ENCODE results near the gene NPFFR1.
"Not testable (repeated sequence)": the region's sequence is repeated elsewhere in the genome, so short reads cannot be mapped to it uniquely, and the experiment has no call there.

The NPFFR1 gene

DNA sequence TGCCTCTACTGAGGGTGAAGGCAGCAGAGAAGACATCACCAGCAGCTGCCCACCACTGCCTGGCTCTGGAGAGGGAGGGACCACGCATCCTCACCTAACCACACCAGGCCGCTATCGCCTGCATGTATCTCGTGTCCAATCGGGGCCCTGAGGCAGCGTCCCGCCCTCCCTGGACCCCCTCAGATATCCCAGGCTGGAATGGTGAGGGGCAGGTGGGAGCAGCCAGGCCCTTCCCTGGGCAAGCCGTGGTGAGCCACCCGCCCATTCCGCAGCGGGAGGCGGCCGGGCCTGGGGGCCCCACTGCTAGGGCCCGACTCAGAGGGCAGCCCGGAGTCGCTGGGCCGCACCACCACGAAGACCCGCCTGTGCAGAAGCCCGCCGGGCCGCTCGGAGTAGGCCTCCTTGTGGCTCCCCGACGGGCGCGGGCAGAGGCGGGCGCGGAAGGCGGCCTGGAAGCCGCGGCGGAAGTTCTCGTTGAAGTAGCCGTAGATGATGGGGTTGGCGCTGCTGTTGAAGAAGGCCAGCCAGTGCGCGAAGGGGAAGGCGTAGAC lies 29.0 kb downstream of the NPFFR1 start:
- no peak for DNase-seq

DNA sequence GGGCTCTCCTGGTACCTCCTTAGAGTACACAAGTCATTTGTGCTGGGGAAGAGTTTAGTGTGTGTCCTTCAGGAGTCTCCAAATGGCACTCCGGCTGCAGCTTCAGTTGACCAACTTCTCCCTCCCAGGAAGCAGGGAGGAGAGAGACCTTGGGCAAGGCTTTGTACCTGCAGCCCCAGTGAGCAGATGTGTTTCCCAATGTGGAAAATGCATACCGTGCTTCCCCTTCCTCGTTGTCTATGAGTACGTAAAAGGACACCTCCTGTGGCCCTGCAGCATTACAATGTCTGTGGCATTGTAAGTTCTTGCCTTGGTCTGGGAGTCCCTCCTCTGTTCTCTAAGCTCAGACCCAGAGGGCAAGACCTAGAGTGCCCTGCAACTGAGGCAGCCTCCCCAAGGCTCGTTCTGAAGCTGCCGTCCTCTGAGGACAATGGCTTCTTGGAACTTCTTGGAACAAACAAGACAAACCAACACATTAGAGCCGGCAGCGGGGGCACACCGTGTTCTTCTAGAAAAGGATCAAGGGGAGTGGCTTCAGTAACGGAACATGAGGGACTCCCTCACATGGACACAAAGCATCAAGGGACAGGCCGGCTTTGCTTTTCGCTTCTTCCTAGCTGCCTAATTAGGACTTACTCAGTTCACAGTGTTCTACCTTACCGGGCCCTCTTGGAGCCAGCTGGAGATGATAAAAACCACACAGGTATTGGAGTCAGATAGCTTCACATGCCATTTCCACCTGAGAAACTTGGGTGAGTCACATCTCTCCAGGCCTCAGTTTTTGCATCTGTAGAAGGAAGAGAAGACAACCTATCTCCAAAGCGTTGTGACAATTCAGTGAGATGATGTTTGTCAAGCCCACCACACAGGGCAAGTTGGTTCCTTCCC lies 29.7 kb downstream of the NPFFR1 start:
- no peak for DNase-seq

DNA sequence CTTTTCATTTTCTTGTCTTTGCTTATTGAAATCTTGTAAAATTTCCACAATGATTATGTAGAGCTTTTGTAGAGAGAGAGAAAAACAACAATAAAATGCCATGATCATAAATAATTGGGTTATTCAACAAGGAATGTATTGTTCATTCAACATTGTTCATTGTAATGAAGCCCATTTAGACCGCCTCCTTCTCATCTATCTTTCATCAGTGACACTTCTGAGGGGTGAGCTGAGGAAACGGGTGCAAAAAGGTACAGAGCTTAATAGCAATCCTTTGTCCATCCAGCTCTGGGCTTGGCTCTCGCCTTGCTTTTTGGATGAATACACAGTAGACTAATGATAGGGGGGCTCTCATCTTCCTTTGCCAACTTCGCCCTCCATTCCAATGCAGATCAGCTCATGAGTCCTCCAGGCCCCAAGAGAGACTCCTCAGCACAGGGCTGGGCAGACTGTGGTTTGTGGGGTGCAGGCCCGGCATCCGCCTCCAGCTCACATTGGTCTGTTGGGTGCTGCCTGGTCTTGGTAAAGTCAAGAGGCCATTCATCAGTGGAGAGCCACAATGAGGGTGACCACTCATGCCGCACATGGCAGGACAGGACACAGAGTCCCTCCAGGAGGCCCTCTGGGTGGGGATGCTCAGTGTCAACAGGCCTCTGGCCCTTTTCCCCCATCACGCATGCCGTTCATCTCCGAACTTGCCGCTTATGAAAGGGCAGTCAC lies 32.7 kb downstream of the NPFFR1 start:
- no peak for DNase-seq

DNA sequence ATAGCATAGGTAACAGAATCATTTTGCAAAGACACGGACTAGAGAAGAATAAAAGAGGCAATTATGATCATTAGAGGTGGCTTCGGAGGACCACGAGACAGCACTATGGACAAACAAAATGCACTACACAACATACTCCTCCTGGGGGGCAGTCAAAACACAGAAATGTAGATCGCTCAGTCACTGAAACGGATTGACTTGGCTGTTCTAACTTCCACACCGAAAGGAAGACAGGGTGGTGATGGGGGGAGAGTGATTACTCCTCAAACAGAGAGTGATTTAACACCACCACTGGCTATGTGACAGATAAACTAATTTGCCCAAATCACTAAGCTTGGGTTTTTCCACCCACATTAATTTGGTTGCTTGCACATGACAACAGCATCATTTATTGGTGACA lies 36.4 kb downstream of the NPFFR1 start:
- DNase-seq = no peak

DNA sequence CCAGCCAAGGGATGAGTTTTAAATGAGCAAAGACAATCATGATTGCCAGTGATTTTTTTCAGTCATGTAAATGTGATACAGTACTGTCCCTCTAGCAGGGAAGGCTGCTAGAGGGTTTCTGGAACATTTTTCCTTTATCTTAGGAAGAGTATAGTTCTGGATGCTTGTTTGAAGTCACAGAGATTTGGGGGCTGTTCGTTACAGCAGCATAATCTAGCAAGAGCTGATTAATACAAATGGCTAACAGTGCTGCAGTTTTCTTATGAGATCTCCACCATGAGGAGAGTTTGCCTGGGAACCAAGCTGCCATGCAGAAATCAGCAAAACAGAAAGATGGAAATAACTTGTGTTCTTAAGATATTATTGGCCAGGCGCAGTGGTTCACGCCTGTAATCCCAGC lies 42.7 kb downstream of the NPFFR1 start:
- DNase-seq = no peak

DNA sequence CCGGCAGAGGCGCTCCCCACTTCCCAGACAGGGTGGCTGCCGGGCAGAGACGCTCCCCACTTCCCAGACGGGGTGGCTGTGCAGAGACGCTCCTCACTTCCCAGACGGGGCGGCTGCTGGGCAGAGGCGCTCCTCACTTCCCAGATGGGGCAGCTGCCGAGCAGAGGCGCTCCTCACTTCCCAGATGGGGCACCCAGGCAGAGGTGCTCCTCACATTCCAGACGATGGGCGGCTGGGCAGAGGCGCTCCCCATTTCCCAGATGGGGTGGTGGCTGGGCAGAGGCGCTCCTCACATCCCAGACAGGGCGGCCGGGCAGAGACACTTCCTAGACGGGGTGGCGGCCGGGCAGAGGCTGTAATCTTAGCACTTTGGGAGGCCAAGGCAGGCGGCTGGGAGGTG lies 43.8 kb downstream of the NPFFR1 start:
- DNase-seq = not testable (repeated sequence)

DNA sequence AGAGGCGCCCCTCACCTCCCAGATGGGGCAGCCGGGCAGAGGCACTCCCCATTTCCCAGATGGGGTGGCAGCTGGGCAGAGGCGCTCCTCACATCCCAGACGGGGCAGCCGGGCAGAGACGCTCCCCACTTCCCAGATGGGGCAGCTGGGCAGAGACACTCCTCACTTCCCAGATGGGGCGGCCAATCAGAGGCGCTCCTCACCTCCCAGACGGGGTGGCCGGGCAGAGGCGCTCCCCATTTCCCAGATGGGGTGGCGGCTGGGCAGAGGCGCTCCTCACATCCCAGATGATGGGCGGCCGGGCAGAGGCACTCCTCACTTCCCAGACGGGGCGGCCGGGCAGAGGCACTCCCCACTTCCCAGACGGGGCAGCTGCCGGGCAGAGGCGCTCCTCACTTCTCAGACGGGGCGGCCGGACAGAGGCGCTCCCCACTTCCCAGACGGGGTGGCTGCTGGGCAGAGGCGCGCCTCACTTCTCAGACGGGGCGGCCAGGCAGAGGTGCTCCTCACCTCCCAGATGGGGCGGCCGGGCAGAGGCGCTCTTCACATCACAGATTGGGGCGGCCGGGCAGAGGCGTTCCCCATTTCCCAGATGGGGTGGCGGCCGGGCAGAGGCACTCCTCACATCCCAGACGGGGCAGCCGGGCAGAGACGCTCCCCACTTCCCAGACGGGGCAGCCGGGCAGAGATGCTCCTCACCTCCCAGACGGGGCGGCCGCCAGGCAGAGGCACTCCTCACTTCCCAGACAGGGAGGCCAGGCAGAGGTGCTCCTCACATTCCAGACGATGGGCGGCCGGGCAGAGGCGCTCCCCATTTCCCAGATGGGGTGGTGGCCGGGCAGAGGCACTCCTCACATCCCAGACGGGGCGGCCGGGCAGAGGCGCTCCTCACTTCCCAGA lies 44.5 kb downstream of the NPFFR1 start:
- not testable (repeated sequence) for DNase-seq

DNA sequence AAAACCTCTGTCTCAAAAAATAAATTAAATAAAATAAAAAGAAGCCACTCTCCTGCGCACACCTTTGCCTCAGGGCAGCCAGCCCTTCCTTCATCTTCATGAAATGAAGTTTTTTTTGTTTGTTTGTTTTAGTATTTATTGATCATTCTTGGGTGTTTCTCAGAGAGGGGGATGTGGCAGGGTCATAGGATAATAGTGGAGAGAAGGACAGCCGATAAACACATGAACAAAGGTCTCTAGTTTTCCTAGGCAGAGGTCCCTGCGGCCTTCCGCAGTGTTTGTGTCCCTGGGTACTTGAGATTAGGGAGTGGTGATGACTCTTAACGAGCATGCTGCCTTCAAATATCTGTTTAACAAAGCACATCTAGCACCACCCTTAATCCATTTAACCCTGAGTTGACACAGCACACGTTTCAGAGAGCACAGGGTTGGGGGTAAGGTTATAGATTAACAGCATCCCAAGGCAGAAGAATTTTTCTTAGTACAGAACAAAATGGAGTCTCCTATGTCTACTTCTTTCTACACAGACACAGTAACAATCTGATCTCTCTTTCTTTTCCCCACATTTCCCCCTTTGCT lies 45.8 kb downstream of the NPFFR1 start:
- DNase-seq = not testable (repeated sequence)

DNA sequence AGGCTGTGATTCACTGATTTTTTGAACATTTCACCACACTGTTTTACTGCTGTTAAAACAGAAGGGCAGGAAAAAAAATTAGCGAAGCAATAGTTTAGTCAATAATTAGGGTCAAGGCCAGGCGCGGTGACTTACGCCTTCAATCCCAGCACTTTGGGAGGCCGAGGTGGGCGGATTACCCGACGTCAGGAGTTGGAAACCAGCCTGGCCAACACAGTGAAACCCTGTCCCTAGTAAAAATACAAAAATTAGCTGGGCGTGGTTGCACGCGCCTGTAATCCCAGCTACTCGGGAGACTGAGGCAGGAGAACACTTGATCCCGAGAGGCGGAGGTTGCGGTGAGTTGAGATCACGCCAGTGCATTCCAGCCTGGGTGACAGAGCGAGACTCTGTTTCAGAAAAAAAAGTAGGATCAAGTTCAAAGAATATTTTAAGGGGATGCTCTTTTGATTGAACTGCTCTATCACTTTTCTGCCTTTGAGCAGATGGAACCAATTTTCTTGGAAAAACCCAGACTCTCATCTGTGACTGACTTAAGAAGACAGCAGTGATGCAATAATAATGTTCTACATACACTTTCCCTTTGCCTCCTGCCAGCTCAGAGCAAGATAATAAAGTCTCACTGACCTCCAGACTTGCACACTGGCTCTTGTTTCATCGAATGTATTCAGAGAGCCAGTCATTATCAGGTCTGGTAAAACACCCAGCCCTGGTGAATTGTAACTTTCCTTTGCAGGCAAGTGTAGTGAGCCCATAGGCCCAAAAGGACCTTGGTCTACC lies 48.9 kb downstream of the NPFFR1 start:
- DNase-seq = no peak

DNA sequence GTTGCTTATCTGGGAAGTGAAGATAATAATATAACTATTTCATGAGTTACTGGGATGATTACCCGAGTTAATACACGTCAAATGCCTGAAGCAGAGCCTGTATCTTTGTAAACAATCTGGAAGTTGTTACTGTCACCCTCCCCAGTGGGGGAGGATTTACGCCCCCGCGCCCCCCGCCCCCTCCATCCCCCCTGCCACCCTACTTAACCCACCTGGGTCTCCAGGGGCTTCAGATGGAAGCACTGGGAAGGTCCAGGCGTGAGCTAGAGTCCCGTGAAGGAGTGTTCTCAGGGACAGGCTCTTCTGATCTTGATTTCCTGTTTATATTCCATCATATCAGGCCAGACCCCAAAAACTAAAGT lies 49.9 kb downstream of the NPFFR1 start:
- DNase-seq = no peak

DNA sequence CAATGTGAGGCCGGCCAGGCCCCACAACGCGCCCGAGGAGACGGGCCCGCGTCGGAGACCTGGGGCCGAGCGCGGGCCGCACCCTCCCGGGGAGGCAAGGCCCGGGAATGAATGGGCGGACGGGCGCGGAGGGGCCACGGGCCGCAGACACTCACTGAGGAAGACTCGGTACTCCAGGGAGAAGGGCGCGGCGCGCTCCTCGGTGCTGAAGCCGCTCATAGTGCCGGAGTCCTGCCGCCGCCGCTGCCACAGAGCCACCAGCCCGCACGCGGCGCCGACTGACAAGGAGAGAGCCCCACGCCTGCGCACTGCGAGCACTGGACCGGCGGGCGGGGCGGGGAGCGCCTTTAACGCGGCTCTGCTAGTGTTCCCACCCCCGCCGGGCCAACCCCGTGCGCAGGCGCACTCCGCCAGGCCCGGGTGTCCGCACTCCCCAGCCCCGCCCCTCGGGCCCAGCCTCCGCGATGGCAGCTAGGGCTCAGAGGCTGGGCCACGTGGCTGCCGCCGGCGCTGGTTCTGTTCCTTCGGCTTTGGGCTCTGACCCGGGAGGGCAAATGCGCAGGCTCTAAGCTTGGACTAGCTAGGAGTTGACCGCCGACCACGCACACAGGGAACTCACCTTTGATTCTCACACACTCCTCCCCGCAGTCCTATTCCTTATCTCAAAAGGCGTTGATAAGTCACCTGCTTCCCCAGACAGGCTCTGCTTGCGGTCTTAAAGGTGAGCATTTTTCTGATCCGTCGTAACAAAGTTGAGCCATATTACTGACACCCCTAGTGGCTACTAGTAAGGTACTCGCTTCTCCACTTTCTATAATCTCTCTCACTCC lies 50.5 kb downstream of the NPFFR1 start, which contains the start of gene PPA1:
TSS of gene PPA1 (minus strand) at position 321 of the 830 bp plus-strand sequence. CDS start at position 219, 102 bp downstream.
- peak; percentile 94 for DNase-seq

DNA sequence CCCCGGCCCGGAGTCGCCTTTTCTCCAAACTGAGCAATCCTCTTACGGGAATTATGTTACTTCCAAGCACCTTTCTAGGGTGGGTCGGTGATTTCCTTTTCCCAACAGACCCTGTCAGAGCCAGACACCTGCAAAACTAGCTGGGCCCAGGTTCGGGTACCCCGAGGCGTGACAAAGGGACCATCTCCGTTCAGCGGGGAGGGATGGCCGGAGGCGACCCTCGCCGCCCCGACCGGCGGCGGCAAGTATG lies 51.0 kb downstream of the NPFFR1 start:
- no peak for DNase-seq

DNA sequence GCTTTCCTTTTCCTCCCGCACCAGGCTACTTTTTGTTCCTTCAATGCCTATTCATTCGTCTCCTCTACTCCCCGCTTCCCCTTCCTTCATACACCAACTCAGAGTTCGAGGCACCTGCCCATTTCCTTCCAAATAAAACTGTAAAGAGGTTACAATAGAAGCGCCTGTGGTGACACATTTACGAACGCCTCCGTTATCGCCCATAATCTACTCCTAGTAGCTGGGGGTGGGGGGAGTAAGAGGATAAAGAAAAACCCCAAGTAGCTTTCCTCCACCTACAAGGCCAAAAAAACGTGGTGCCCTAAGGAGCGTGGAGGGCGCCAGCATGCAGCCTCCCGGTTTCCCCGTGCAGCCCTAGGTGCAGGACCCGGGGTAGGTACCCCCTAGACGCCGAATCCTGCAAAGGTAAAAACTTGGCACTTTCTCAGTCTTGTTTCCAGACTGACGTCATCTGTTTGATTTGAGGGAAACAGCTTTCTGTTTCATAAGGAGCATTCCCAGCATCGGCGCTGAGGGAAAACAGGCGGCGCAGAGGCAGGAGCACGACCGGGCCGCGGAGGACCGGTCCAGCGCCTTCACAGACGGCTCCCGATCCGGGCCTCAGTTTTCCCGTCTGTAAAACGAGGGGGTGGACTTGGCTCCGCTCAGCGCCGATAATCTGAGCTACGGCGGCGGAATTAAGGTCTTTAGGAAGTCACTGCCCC lies 51.5 kb downstream of the NPFFR1 start:
- DNase-seq = peak; percentile 21

DNA sequence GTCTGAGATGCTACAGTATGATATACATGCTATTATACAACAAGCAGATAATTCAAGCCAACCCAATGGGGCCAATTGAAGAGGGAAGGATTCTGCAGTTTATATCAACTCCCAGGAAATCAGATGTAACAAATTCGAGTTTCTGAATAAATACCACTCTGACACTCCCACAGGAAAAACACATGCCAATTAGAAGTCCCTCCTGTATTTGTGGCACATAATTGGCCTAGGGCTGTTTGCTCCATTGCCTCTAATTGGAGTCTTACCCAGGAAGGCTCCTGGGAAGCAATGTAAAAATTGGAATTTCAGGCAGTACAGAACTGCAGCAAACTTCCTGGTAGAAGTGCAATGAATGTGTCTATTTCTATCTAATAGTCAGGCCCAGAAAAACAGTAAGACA lies 55.3 kb downstream of the NPFFR1 start:
- no peak for DNase-seq

DNA sequence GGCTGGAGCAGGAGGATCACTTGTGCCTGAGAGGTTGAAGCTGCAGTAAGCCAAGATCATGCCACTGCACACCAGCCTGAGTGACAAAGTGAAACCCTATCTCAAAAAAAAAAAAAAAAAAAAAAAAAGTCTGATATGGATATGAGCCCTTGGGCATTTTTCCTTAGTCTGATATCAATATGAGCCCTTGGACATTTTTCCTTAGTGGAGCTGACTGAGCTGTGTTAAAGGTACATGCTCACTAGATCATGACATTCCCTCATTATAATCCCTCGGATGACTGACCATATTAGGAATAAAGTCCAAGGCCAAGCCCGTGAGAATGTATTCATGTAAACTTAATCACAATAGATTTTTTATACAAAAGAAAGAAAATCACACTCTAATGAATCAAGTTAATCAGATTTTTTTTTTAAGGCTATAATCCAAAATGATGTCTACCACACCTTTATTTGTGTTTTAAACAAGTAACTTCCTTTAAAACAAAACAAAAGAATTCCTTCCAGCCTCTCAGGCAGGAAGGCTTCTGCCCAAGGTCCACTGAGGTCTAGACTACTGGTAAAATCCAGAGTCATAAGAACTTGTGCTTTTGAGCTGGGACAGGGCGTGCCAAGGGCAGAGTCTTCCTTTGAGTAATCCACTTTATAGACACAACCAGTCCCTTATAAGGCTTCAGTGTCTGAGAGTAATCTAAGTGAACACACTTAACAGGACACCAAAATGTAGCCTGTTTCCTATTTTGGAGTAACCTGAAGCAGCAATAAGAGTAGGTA lies 56.1 kb downstream of the NPFFR1 start:
- no peak for DNase-seq

DNA sequence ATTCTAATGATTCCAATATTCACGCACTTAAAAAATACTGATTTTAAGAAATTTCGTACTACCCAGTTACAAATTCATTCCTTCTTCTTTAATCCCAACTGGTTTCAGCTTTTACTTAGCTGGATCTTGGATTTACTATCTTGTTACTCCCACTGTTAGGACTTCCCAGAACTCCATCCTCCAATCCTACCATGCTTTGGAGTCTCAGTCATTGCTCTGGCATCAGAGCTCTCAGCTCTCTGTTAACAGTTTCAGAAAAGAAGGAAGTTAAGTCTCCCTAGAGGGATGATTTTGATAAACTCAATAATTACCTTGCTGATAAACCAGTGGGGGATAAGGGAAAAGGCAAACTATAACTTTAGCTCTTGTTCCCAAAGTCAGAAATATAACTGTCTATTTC lies 60.1 kb downstream of the NPFFR1 start:
- DNase-seq = no peak

DNA sequence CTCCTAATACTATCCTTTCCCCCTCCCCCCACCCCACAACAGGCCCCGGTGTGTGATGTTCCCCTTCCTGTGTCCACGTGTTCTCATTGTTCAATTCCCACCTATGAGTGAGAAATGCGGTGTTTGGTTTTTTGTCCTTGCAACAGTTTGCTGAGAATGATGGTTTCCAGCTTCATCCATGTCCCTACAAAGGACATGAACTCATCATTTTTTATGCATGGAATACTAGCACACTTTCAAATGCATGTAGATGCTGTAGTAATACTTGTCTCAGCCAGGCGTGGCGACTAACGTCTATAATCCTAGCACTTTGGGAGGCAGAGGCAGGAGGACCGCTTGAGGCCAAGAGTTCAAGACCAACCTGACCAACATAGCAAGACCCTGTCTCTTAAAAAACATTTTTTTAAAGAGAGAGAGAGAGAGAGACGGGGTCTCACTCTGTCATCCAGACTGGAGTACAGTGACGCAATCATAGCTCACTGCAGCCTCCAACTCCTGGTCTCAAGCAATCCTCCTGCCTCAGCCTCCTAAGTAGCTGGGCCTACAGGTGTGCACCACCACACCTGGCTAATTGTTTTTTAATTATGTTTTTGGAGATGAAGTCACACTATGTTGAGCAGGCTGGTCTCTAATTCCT lies 60.9 kb downstream of the NPFFR1 start:
- not testable (repeated sequence) for DNase-seq

DNA sequence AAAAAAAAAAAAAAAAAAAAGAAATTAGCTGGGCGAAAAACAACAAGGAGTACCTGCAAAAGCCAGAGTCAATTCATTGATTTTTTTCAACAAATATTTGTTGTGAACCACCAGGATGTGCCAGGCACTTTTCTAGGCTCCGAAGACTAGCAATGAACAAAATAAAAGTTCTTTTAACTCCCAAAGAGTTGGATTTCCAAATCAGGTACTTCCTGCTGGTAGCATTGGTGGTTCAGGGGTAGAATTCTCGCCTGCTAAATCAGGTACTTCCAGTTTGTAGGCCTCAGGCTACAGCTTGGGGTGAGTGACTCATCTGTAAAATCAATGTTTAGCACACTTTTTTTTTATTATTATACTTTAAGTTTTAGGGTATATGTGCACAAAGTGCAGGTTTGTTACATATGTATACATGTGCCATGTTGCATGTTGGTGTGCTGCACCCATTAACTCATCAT lies 61.4 kb downstream of the NPFFR1 start:
- DNase-seq = no peak

DNA sequence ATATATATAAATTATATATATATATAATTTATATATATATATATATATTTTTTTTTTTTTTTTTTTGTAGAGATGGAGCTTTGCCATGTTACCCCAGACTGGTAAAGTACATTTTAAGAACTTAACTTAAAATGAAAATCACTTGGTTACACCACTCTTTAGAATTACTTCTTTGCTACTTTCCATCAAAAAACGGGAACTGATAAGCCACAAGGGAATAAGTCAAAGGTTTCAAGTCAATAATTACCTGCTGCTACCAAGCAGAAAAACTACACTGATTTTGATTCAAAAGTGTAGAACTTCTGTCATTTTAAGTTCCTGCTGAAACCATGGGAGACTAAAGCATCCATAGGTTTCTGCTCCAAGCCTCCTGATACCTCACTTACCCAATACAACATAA lies 62.8 kb downstream of the NPFFR1 start:
- DNase-seq = no peak

Data from NCI-H510A (cell line).